HG02571 (cell line): Measurements from ENCODE around the gene SREBF1.

Experiments used
- ATAC-seq: cut with Tn5 transposase; IDR thresholded peaks from one replicate; pipeline ENCODE4 v1.9.1; 2021; ENCODE audit warnings: mild to moderate bottlenecking, moderate library complexity; ENCODE audit not compliant: unreplicated experiment

The SREBF1 gene

GRCh38 chr17:17783116-17783824, 53.5 kb downstream of the SREBF1 start:
- no peak for ATAC-seq

- no peak for ATAC-seq
Measured at GRCh38 chr17:17782523-17783115, 54.2 kb downstream of the SREBF1 start.

GRCh38 chr17:17781591-17782496, 54.9 kb downstream of the SREBF1 start:
- ATAC-seq: no peak

- ATAC-seq: no peak
Measured at GRCh38 chr17:17780922-17781590, 55.7 kb downstream of the SREBF1 start.

- no peak for ATAC-seq
Measured at GRCh38 chr17:17779015-17779611, 57.7 kb downstream of the SREBF1 start.

DNA sequence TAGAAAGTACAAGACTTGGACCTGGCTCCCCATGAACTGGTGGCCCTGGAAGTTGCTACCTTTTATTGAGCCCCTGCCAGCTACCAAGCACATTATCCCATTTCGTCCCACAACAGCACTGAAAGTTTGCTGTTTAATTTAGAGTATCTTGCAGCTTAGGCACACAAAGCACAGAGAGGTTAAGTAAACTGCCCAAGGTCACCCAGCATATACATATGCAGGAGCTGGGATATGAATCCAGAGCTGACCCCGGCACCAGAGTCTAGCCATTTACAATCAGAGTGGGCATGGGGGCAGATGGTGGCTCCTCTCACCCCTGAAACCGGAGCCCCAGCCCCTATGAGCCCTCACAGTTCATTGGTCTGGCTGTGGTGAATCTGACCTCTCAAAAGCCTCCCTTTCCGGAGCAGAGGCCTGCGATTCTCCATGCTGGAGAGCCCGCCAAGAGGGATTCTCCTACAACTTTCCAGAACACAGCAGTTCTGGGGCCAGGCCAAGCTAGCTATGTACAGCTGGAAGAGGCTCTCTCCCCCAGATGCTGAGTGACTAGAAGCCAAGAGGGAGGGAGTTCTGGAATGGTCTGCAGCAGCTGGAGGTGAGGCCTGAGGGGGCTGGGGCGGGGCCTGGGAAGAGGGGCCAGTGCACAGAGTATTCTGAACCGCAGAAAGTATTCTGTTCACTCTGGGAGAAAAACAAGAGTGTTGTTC, 58.3 kb downstream of the SREBF1 start:
- ATAC-seq: no peak

DNA sequence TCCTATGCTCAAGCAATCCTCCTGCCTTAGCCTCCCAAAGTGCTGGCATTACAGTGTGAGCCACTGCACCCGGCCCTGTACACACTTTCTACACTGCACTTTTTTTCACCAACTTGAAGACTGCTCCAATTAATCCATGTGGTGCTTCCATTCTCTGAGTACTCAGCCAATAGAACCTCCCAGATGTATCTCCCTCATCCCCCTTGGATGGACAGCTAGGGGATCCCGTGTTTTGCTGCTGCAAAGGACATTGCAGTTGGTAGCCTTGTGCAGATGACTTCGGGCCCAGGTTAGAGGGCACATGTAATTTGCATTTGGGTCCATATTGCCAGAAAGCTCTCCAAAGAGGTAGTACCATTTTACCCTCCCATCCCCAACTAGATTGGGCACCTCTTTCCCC, 59.9 kb downstream of the SREBF1 start:
- ATAC-seq: no peak

DNA sequence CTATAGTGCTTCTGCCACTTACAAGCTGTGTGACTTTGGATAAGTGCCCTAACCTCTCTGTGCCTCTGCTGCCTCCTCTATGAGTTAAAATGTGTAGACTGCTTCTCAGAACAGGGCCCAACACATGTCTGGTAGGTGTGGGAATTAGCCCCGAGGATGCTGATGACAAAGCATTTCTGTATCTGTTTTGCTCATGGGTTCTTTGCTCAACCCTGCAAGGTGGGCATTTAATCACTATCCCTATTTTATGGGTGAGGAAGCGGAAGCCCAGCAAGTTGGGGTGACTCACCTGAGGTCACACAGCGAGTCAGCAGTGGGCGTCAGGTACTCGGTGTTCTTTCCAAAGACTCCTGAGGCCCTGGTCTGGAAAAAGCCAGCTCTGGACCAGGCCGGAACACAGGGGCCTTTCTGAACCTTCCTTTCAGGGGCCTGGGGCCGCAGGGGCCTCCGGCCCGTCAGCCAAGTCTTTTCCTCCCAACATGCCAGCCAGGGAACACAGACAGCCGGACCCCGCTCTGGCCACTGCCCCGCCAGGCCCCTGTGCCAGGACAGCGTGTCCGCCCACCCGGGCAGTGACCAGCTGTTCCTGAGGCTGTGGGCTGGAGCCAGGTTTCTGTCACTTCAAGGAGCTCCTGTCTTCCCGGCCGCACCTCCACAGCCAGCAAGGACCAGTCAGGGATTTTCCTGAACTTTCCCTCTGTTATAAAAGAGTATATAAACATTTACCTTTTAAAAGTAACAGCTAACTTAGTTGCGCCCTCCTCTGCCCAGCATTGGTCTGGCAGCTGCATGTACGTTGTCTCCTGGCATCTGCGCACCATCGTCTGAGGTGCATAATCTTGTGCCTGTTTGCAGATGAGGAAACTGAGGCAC, 62.5 kb downstream of the SREBF1 start:
- no peak for ATAC-seq

GRCh38 chr17:17772231-17772630, 64.6 kb downstream of the SREBF1 start:
- ATAC-seq: no peak

DNA sequence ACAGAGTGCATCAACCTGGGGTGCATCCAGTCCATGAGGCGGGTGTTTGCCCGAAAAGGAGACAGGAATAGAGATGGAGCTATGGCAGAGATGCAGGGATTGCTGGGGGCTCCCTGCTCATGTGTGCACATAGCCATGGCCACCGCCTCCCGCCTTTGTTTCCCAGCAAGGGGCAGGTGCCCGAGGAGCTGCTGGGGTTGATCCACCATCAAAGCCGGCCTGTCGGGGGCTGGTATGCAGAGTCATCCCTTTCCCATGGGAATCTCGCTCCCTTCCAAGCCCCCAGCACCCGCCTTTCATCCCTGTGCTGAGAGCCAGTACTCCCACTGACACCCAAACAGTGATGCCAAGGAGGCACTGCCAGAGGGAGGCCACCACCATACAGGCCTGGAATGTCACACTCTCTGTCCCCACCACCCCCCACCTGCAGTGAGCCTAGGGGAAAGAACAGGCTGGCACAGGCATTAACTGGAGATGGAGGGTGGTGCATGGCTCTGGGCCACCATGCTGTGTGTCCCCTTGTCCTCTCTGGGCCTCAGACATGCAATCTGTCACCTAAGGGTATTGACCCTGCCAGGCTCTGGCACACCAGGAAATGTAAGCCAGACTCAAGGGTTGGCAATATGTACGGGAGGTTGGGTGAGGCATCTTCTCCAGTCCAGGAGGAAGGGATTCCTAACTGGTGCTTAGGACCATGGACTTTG, 65.1 kb downstream of the SREBF1 start:
- ATAC-seq: no peak

DNA sequence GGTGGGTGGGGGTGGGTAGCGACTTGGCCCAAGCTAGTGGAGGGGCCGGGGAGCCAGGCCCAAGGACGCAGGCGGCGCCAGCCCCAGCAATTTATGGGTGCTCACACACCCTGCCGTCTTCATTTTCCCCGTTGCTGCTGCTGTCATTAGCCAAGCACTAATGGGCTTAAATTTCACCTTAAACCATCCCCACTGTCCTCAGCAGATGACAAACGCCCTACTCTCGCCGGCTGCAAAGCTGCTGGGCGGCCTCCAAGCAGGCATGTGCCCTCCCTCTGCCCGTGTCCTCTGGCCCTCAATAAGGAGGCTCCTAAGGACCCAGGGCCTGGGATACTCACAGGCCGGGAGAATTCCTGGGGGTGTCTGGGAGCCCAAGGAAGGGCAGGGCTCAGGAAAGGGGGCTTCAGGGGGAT, 66.1 kb downstream of the SREBF1 start:
- no peak for ATAC-seq

- ATAC-seq: no peak
Measured at GRCh38 chr17:17769869-17770631, 66.7 kb downstream of the SREBF1 start.

- ATAC-seq: no peak
Measured at GRCh38 chr17:17768424-17769088, 68.2 kb downstream of the SREBF1 start.

DNA sequence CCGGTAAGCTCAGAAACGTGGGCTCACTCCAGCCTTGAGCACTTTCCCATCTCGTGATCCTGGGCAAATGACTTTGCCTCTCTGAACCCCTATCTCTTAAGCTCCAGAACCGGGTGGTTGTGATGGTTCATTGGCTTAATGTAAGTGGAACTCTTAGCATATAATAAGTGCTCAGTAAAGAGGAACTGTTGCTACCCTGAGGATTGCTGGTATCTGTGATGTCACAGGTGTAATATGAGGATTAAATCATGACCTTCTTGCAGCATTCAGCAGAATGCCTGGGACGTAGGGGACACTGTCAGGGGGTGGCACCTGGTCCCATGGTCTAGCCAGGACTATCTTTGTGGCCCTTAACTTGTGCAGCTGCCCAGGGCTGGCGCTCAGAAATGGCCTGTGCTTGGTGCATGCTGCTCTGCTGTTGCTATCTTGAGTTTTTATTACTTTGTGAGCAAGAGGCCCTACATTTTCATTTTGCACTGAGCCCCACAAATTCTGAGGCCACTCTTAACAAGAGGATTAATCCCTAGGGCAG, 68.8 kb downstream of the SREBF1 start:
- no peak for ATAC-seq

GRCh38 chr17:17767154-17767869, 69.5 kb downstream of the SREBF1 start:
- ATAC-seq: no peak

DNA sequence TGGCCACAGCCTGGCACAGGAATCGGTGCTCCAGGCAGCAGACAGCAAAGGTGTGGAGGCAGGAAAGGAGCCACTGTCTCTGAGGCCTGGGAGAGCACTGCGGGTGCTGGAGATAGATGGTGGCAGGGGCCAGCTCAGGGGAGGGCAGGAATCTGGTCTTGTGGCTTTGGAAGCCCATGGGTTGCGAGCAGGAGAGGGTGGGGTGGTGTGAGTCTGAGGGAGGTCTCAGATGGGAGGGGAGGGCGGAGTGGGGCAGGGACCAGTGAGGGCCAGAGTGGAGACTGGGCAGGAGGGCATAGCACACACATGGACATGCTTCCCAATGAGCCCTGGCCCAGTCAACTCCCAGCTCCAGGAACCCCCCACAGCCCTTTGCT, 70.1 kb downstream of the SREBF1 start:
- ATAC-seq: no peak
